ENCODE measurements around the gene VSIG10L2.

Gene VSIG10L2

DNA sequence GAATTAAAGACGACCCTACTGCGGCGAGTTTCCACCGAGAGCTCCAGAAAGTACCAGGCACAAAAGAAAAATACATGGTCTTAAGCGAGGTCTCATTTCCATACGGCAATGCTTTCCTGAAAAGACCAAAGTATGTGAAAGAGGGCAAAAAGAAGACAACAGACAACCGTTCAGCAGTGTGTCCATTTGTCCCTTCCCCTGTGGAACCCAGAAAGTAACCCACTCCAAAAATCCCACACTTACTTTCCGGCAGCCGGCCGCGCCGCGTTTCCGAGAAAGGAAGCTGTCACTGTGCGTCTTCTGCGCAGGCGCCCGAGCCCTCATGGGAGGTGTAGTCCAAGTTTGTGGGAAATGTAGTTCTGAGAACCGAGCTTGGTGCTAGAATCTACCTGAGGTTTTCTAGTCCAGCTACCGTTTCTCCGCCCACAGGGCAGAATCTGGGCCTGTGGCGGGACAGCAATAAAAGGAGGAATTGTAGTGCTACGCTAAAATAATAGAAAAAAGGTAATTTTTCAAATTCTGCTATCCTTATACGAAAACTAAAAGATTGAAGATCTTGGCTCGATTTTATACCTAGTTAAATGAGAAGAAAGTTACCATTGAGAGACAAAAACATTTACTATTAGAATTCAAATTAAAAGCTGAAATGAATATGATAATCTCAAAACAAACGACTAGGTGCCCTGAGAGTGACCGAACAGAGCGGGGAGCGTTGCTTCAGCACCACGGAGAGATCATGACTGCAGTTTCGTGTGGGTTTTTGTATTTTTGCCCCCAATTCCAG, 42.7 kb upstream of the VSIG10L2 start, which contains the start of gene PUS3:
Gene PUS3 (minus strand): TSS at position 280 of the 784 bp plus-strand sequence. CDS start 6,922 bp downstream, outside the sequence.
- no peak within 1 kb of the TSS for H2BK12ac ChIP-seq (ENCODE audit: low read length in 2 of 2)
- under 1% methylated on average over 22 of the region's 31 CpGs for WGBS
- peaks cover 20% of the 10 kb centered on the region for H3K79me1 ChIP-seq (replicated peaks; ENCODE audit: low read length, poor library complexity, severe bottlenecking)

GRCh38 chr11:125903711-125904659, 41.9 kb upstream of the VSIG10L2 start, which contains the start of gene DDX25:
DDX25 (plus strand) TSS chr11:125904508; CDS start chr11:125904518, 10 bp downstream.
- Histone ChIP-seq H3K14ac (ENCODE audit: low read length in 2 of 2) (no peak within 1 kb of the TSS), H4K91ac (ENCODE audit: low read length) (no peak within 1 kb of the TSS)
- WGBS: 8% methylated on average over 53 of the region's 81 CpGs

More for the DNA sequence above, 42.7 kb upstream of the VSIG10L2 start, which contains the start of gene PUS3:
- H2AFZ ChIP-seq (ENCODE audit: low read depth, low read length): peak within 1 kb of the TSS; percentile 91
- H2BK15ac ChIP-seq (ENCODE audit: low read depth, poor library complexity, severe bottlenecking): no peak within 1 kb of the TSS
- H3K9me3 ChIP-seq (ENCODE audit: control insufficient read depth, low read length): no peaks in the 10 kb centered on the region
- peak within 1 kb of the TSS; percentile 88 for H3K9ac ChIP-seq (ENCODE audit: low read length)
- H3K14ac ChIP-seq (ENCODE audit: low read length in 2 of 2): peak within 1 kb of the TSS in 1 of 2 experiments; percentile 79
- DNase-seq: peak; percentile 86
- no peak within 1 kb of the TSS for H4K91ac ChIP-seq (ENCODE audit: low read length)
- no peak within 1 kb of the TSS for H2BK5ac ChIP-seq (ENCODE audit: low read depth, low read length, poor library complexity, severe bottlenecking)
- H3K27ac ChIP-seq (ENCODE audit: low read length, poor library complexity, severe bottlenecking): peak within 1 kb of the TSS; percentile 36
- H3K27me3 ChIP-seq (ENCODE audit: control insufficient read depth in 1 of 2, insufficient read depth in 1 of 2, low read length in 2 of 2): peaks cover 29% of the 10 kb centered on the region in 2 experiments
- H3K4me1 ChIP-seq (ENCODE audit: control insufficient read depth, insufficient read depth, low read depth, low read length): peaks cover 11% of the 10 kb centered on the region
- H3K23ac ChIP-seq (ENCODE audit: low read length in 2 of 2): no peak within 1 kb of the TSS
- peak within 1 kb of the TSS; percentile 46 to 82 for H3K4me3 ChIP-seq (ENCODE audit: insufficient read depth in 1 of 2, low read depth in 1 of 2, low read length in 2 of 2)
- no peak within 1 kb of the TSS for H4K8ac ChIP-seq (ENCODE audit: low read length)
- no peak within 1 kb of the TSS for H2BK120ac ChIP-seq (ENCODE audit: low read depth, low read length)
- no peak within 1 kb of the TSS for H3K18ac ChIP-seq (ENCODE audit: low read depth in 1 of 2, low read length in 2 of 2)
- H3K36me3 ChIP-seq (ENCODE audit: control insufficient read depth in 1 of 2, insufficient read depth in 2 of 2, low read depth in 1 of 2, low read length in 2 of 2): peaks cover 6 to 19% of the 10 kb centered on the region in 2 experiments
- H3K4me2 ChIP-seq (ENCODE audit: low read length, poor library complexity, severe bottlenecking): peak within 1 kb of the TSS; percentile 69
- peak within 1 kb of the TSS in 1 of 2 experiments; percentile 73 for H3K4ac ChIP-seq (ENCODE audit: low read depth in 1 of 2, low read length in 2 of 2)
- no peak within 1 kb of the TSS for H2AK5ac ChIP-seq (ENCODE audit: low read length, severe bottlenecking)

GRCh38 chr11:125904678-125905077, 41.2 kb upstream of the VSIG10L2 start:
- no peak overlapping the region for H3K18ac ChIP-seq (ENCODE audit: low read depth in 1 of 2, low read length in 2 of 2)
- H3K4me2 ChIP-seq (ENCODE audit: low read length, poor library complexity, severe bottlenecking): no peak overlapping the region
- H3K14ac ChIP-seq (ENCODE audit: low read length in 2 of 2): no peak overlapping the region
- no peaks in the 10 kb centered on the region for H3K9me3 ChIP-seq (ENCODE audit: control insufficient read depth, low read length)
- peaks cover 9% of the 10 kb centered on the region for H3K79me1 ChIP-seq (replicated peaks; ENCODE audit: low read length, poor library complexity, severe bottlenecking)
- H3K4me1 ChIP-seq (ENCODE audit: control insufficient read depth, insufficient read depth, low read depth, low read length): peaks cover 11% of the 10 kb centered on the region
- H4K91ac ChIP-seq (ENCODE audit: low read length): no peak overlapping the region
- H2BK12ac ChIP-seq (ENCODE audit: low read length in 2 of 2): no peak overlapping the region
- no peak overlapping the region for H4K8ac ChIP-seq (ENCODE audit: low read length)
- no peak for DNase-seq
- no peak overlapping the region for H2BK15ac ChIP-seq (ENCODE audit: low read depth, poor library complexity, severe bottlenecking)
- no peak overlapping the region for H3K27ac ChIP-seq (ENCODE audit: low read length, poor library complexity, severe bottlenecking)
- H2BK5ac ChIP-seq (ENCODE audit: low read depth, low read length, poor library complexity, severe bottlenecking): no peak overlapping the region
- no peak overlapping the region for H3K23ac ChIP-seq (ENCODE audit: low read length in 2 of 2)
- 84% methylated on average over 8 of the region's 11 CpGs for WGBS
- no peak overlapping the region for H2BK120ac ChIP-seq (ENCODE audit: low read depth, low read length)
- peaks cover 4 to 8% of the 10 kb centered on the region in 2 experiments for H3K36me3 ChIP-seq (ENCODE audit: control insufficient read depth in 1 of 2, insufficient read depth in 2 of 2, low read depth in 1 of 2, low read length in 2 of 2)
- H3K4me3 ChIP-seq (ENCODE audit: insufficient read depth in 1 of 2, low read depth in 1 of 2, low read length in 2 of 2): peak overlapping the region in 1 of 2 experiments; percentile 55
- H3K9ac ChIP-seq (ENCODE audit: low read length): no peak overlapping the region
- H2AFZ ChIP-seq (ENCODE audit: low read depth, low read length): no peak overlapping the region
- H3K4ac ChIP-seq (ENCODE audit: low read depth in 1 of 2, low read length in 2 of 2): no peak overlapping the region
- H2AK5ac ChIP-seq (ENCODE audit: low read length, severe bottlenecking): no peak overlapping the region
- peaks cover 40% of the 10 kb centered on the region in 2 experiments for H3K27me3 ChIP-seq (ENCODE audit: control insufficient read depth in 1 of 2, insufficient read depth in 1 of 2, low read length in 2 of 2)

More at GRCh38 chr11:125903711-125904659, 41.9 kb upstream of the VSIG10L2 start, which contains the start of gene DDX25:
- H3K4me2 ChIP-seq (ENCODE audit: low read length, poor library complexity, severe bottlenecking): peak within 1 kb of the TSS; percentile 60
- no peak within 1 kb of the TSS for H3K9ac ChIP-seq (ENCODE audit: low read length)
- peaks cover 11% of the 10 kb centered on the region for H3K4me1 ChIP-seq (ENCODE audit: control insufficient read depth, insufficient read depth, low read depth, low read length)
- H3K4ac ChIP-seq (ENCODE audit: low read depth in 1 of 2, low read length in 2 of 2): no peak within 1 kb of the TSS
- H2AK5ac ChIP-seq (ENCODE audit: low read length, severe bottlenecking): no peak within 1 kb of the TSS
- no peak within 1 kb of the TSS for H2BK12ac ChIP-seq (ENCODE audit: low read length in 2 of 2)
- H3K4me3 ChIP-seq (ENCODE audit: insufficient read depth in 1 of 2, low read depth in 1 of 2, low read length in 2 of 2): peak within 1 kb of the TSS in 1 of 2 experiments; percentile 82
- H3K9me3 ChIP-seq (ENCODE audit: control insufficient read depth, low read length): no peaks in the 10 kb centered on the region
- H3K27ac ChIP-seq (ENCODE audit: low read length, poor library complexity, severe bottlenecking): no peak within 1 kb of the TSS
- H4K8ac ChIP-seq (ENCODE audit: low read length): no peak within 1 kb of the TSS
- no peak within 1 kb of the TSS for H2BK5ac ChIP-seq (ENCODE audit: low read depth, low read length, poor library complexity, severe bottlenecking)
- H2AFZ ChIP-seq (ENCODE audit: low read depth, low read length): no peak within 1 kb of the TSS
- peaks cover 6 to 15% of the 10 kb centered on the region in 2 experiments for H3K36me3 ChIP-seq (ENCODE audit: control insufficient read depth in 1 of 2, insufficient read depth in 2 of 2, low read depth in 1 of 2, low read length in 2 of 2)
- H2BK15ac ChIP-seq (ENCODE audit: low read depth, poor library complexity, severe bottlenecking): peak within 1 kb of the TSS; percentile 21
- peaks cover 36 to 38% of the 10 kb centered on the region in 2 experiments for H3K27me3 ChIP-seq (ENCODE audit: control insufficient read depth in 1 of 2, insufficient read depth in 1 of 2, low read length in 2 of 2)
- H2BK120ac ChIP-seq (ENCODE audit: low read depth, low read length): no peak within 1 kb of the TSS
- no peak for DNase-seq
- no peak within 1 kb of the TSS for H3K18ac ChIP-seq (ENCODE audit: low read depth in 1 of 2, low read length in 2 of 2)
- peaks cover 16% of the 10 kb centered on the region for H3K79me1 ChIP-seq (replicated peaks; ENCODE audit: low read length, poor library complexity, severe bottlenecking)
- no peak within 1 kb of the TSS for H3K23ac ChIP-seq (ENCODE audit: low read length in 2 of 2)
